ENCODE results near the gene SRC.

The SRC gene

GRCh38 chr20:37453288-37453687 is 107.3 kb downstream of the SRC start:
- DNase-seq (ENCODE audit: low read depth in 3 of 3): no peak

GRCh38 chr20:37453836-37454235 is 107.9 kb downstream of the SRC start:
- DNase-seq (ENCODE audit: low read depth in 3 of 3): no peak

- DNase-seq (ENCODE audit: low read depth in 3 of 3): no peak
These were observed 108.9 kb downstream of the SRC start for GRCh38 chr20:37454636-37455385.
